Superior temporal gyrus (tissue), 1 donor: ENCODE results near the gene MARCHF3.
"Not testable (repeated sequence)": the region's sequence is repeated elsewhere in the genome, so short reads cannot be mapped to it uniquely, and the experiment has no call there.

Experiments
- DNase-seq: peaks from one replicate; pipeline ENCODE4 v3.0.0-alpha.2; 2016; ENCODE audit errors: extremely low spot score

MARCHF3 gene

DNA sequence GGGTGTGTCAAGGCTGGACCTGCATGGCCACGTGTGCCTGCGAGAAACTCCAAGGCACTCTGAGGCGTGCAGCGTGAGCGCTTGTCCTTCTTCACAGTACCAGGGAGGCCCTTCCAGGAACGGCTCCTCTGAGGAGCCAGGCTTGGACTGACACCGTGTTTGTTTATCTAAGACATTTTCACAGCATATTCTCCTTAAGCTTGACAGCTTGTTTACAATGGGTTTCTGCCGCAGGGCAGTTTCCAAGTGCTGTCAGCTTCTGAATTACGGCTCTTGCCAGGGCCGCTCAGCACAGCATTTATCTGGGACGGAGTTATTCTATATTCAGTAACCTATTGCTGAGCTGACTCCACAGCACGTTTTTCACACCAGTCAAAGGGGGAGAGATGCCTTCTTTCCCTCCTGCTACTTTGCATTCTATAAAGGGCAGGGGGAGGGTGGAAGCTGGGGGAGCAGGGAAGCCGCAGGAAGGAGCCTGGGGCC lies 155.0 kb downstream of the MARCHF3 start:
- DNase-seq: no peak

- DNase-seq: no peak
Observed at GRCh38 chr5:126872561-126873354, 157.6 kb downstream of the MARCHF3 start.

- no peak for DNase-seq
Observed at GRCh38 chr5:126871441-126871840, 158.9 kb downstream of the MARCHF3 start.

GRCh38 chr5:126869005-126869451 lies 161.3 kb downstream of the MARCHF3 start:
- DNase-seq: peak; percentile 56

DNA sequence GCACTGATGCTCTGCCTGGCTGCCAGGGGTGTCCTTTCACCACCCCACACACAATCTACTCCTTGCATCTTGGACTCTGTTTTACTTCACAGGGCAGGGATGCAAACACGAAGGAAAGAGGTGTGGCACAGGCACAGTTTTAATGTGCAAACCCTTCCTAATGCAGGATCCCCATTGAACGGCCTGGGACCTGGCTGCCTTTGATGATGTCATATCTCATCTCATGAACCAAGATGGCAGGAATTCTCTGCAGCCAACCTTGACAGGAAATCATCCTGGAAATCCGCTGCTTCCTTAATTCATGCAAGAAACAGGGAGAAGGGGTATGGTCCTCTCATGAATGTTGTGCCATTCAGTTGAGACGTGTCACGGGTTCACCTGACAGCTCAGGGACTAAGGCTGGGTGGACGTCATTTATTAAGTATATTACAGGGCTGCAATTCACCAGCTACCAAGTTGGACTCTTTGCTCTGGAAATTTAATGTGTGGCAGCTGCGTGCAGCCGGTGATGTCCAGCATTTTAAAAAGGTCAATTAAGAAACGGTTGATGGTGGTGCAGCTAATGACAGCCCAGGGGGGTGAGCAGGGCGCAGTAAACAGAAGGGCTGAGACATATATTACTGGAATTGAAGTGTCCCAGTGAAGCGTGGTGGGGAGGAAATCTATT lies 161.9 kb downstream of the MARCHF3 start:
- DNase-seq: no peak

DNA sequence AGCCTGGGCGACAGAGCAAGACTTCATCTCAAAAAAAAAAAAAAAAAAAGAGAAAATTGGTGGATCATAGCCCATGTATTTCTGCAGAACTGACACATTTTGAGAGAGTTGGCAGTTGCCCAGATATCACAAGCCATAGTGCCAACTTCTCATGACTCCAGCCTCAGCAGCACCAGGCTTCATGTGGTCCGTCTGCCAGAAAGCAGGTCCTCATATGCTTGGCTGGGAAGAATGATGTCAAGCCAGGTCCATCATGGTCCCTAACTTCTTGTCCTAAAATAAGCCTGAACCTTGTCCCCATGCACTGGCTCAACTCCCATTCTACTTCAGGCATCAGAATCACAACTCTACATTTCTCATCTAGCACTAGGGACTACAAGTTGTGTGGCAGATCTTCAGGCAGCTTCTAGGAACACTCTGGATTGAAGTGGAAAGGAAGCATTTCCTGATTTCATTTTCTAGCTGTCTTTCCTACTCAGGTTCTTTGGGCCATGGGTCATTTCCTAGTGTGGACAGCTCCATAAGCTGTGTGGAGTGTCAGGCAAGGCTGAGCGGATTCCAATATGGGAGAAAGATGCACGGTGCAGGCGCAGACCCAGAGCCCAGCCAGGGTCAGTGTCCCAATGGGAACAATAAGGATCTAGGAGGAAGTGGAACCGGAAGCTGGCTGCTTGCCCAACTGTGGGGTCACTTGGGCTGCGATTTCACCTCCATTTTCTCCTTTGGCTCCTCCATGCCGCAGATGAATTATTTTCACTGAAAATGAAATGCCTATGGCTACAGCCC lies 163.3 kb downstream of the MARCHF3 start:
- DNase-seq: peak; percentile 59

GRCh38 chr5:126865299-126865698 lies 165.1 kb downstream of the MARCHF3 start:
- peak; percentile 58 for DNase-seq

DNA sequence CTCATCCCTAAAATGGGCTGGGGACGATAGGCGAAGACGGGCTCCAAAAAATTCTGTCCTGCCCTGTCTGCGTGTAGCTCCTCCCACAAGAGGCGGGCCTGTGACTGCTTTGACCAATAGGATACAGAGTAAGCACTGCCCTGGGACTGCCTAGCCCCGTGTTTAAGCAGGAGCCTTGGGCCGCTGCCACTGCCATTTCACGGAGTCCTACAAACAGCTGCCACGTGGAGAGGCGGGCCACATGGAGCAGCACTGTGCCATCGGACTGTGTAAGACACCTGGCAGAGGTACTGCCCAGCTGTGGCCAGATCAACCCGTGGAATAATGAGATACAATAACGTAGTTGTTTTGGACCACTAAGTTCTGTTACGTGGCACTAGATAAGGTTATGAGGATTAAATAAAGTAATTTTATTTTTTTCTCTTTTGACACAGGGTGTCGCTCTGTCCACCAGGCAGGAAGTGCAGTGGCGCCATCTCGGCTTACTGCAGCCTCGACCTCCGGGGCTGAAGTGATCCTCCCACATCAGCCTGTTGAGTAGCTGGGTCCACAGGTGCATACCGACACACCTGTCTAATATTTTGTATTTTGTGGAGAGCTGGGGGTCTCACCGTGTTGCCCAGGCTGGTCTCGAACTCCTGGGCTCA lies 166.2 kb downstream of the MARCHF3 start:
- no peak for DNase-seq

DNA sequence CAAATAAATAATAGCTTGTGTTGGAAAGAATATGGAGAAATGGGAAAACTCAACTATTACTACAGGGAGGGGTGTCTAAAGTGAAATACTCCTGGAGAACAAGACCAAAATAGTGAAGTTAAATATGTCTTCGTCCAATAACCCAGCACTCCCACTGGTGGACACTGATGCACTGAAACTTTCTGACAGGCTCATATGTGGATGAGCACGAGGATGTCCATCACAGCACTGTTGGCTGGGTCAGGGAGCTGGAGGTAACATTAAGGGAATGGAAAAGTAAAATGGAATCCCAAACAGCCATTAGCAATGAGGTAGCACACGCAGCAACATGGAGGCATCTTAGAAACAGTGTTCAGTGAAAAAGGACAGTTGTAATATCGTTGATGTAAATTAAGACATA lies 167.0 kb downstream of the MARCHF3 start:
- no peak for DNase-seq

DNA sequence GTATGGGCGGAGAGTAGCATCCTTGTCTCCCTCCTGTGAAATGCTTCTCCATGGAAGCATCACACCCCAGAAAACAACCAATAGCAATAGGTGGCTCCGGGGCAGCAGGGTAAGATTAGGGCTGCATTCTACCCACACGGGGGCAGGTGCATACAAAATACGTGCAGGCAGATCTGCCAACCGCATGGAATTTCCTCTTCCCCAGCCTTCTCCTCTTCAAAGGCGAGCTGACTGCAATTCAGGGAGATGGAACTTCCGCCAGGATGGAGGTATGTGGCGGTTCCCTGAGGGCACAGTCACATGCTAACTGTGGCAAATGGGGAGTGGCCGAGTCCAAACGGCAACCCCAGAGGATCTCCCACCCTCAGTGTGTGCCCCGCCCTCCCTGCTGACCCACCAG lies 171.9 kb downstream of the MARCHF3 start:
- DNase-seq: no peak

- DNase-seq: peak; percentile 63
Observed at GRCh38 chr5:126857472-126858410, 172.6 kb downstream of the MARCHF3 start.

DNA sequence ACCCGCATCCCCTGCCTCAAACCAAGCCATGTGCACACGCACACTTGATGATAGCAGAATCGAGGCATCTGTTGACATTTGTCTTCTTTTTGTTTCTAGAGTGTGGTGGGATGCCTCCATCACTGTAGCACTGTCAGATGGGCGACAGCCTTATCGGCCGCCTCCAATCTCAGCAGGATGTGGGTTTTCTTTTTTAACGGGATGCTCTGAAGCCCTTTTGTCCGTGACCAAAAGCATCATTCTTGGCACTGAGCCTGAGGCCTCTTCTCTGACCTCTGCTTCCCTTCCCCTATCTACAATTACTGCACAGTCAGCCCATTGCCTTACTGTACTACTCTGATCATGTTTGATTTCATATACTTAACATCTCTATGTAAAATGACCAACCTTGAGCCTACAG lies 175.1 kb downstream of the MARCHF3 start:
- DNase-seq: no peak

- no peak for DNase-seq
Observed at GRCh38 chr5:126854526-126855110, 175.7 kb downstream of the MARCHF3 start.

GRCh38 chr5:126853541-126854307 lies 176.6 kb downstream of the MARCHF3 start:
- not testable (repeated sequence) for DNase-seq

DNA sequence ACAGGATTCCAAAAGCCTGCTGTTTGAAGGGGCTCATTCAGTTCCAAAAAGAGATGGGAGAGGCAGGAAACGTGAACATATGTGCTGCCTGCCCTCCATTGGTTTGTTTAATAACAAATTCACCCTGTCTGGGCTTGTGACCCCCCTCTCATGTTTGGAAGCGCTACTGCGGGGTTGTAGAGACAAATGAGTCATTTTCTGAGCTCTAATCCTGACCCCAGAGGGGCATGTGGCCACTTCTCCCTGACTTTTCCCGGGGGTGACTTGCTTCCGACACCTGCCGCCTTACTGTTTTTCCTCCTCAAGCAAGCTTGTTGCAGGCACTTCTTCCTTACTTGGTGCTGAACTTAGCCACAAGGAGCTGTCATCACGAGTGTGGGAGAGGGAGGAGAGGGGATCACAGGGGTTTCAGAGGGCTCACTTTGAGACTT lies 177.5 kb downstream of the MARCHF3 start:
- no peak for DNase-seq

GRCh38 chr5:126852091-126852571 lies 178.2 kb downstream of the MARCHF3 start:
- DNase-seq: no peak

GRCh38 chr5:126851501-126852011 lies 178.8 kb downstream of the MARCHF3 start:
- DNase-seq: no peak

DNA sequence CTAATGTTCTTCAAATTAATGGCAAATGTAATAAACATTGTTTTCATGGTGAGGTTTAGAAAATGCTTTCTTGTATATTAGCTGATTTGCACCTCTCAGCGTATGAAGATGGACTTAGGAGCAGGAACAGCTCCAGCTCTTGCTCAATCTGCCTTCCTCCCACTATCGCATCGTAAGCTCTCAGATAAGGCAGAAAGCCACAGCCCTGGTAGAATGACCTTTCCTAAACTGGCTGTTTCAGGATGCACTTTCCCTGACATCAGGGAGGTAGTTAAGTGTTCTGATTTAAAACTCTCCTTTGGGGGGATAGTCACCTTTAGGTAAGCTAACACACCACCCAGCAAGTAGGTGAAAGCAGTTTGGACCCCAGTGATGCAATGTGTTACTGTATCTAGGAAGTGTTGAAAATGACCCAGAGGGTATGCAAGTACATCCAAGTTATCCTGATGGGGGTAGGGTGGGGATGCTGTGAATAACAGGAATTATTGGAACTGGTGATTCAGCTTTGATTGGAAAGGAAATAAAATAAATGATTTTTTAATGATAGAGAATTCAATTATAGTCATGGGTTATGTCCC lies 181.2 kb downstream of the MARCHF3 start:
- no peak for DNase-seq

GRCh38 chr5:126848253-126848652 lies 182.1 kb downstream of the MARCHF3 start:
- DNase-seq: no peak
